K562 (cell line): ENCODE measurements around the gene SIRT2. TPM values are rescaled to one million over a fixed set of nuclear protein-coding genes. Genes with fewer than 3 reads are reported as not detected.
A peak's percentile ranks its signal among the peaks of the same experiment; 100 is the strongest.

ENCODE experiments used
- CEBPB ChIP-seq: fragments of 450-650 bp; IDR thresholded peaks from 2 replicates; pipeline ENCODE4 v1.6.1; 2016; ENCODE audit warnings: missing genetic modification characterization, missing compliant biosample characterization
- CHCHD3 ChIP-seq: fragments of 250-450 bp; sonication (Bioruptor Pico); IDR thresholded peaks from 2 replicates; pipeline ENCODE4 v2.1.2; 2022; ENCODE audit warnings: mild to moderate bottlenecking
- FOXK2 ChIP-seq, 2 experiments: fragments of 450-650 bp; IDR thresholded peaks in 1 of 2; conservative IDR thresholded peaks in 1 of 2; 2 replicates each; pipeline ENCODE4 v1.6.1; 2016; ENCODE audit warnings: low read depth in 2 of 2, mild to moderate bottlenecking in 1 of 2
- HDAC3 ChIP-seq: fragments of 450-650 bp; IDR thresholded peaks from 2 replicates; pipeline ENCODE4 v1.6.1; 2018; ENCODE audit warnings: borderline replicate concordance, mild to moderate bottlenecking, moderate library complexity; ENCODE audit not compliant: partially characterized antibody
- JUN ChIP-seq, 2 experiments: sonication (generic) in 1 of 2; formaldehyde crosslinking in 1 of 2; IDR thresholded peaks; 2 replicates each; pipeline versions ENCODE4 v1.6.1 to v1.8.0; 2012 to 2022; ENCODE audit warnings: borderline replicate concordance in 2 of 2, mild to moderate bottlenecking in 2 of 2, improper control_type of control experiment in 1 of 2, low read depth in 1 of 2, low read length in 1 of 2, missing genetic modification reagents in 1 of 2
- NEUROD1 ChIP-seq: fragments of 150-350 bp; IDR thresholded peaks from 2 replicates; pipeline ENCODE4 v1.6.1; 2014; ENCODE audit warnings: borderline replicate concordance, low read length, low read depth; ENCODE audit not compliant: partially characterized antibody
- PTBP1 ChIP-seq: fragments of 200-400 bp; formaldehyde crosslinking; IDR thresholded peaks from 2 replicates; pipeline ENCODE4 v1.6.1; 2017; ENCODE audit warnings: low read depth, low read length
- SMARCA4 ChIP-seq: fragments of 450-650 bp; IDR thresholded peaks from 2 replicates; pipeline ENCODE4 v1.6.1; 2016
- ZC3H8 ChIP-seq: fragments of 450-650 bp; IDR thresholded peaks from 2 replicates; pipeline ENCODE4 v1.6.1; 2017
- polyA plus RNA-seq, 8 experiments: library from polyadenylated mRNA; depleted of rRNA in 4 of 8; stranded (reverse) in 5 of 8; unstranded in 3 of 8; fragments of >200 nt; fragmentation: Nextera tagmentation in 2 of 8; fragmentation: Illumina TruSeq in 1 of 8; extraction: Ambion mirVana in 2 of 8; extraction: Trizol in 1 of 8; gene quantifications; 2 replicates each; pipeline versions ENCODE4 v1.2.1 to v1.2.3, GENCODE V29; 2011 to 2014; ENCODE audit warnings: inconsistent platforms in 1 of 8, missing spikeins in 1 of 8
- total RNA-seq, 7 experiments: library from RNA; depleted of rRNA in 6 of 7; stranded (reverse); fragments of >200 nt in 6 of 7; fragmentation: Illumina TruSeq in 2 of 7; extraction: Trizol in 2 of 7; gene quantifications; 2 replicates each; pipeline versions ENCODE4 v1.2.1 to v1.2.3, GENCODE V29; 2011 to 2021; ENCODE audit warnings: low replicate concordance in 1 of 7
- TF ChIP-seq, protein P1 (sequence below): fragments of 450-650 bp; IDR thresholded peaks from 2 replicates; pipeline ENCODE4 v1.6.1; 2018; ENCODE audit not compliant: partially characterized antibody
- TF ChIP-seq, protein P2 (sequence below), 2 experiments: fragments of 450-650 bp in 1 of 2; IDR thresholded peaks; 2 replicates each; pipeline ENCODE4 v1.6.1; 2011 to 2017; ENCODE audit warnings: low read depth in 2 of 2, antibody characterized with exemption in 1 of 2, borderline replicate concordance in 1 of 2, low read length in 1 of 2, mild to moderate bottlenecking in 1 of 2, mixed read lengths in 1 of 2; ENCODE audit not compliant: control insufficient read depth in 1 of 2
- TF ChIP-seq, protein P3 (sequence below): IDR thresholded peaks from 3 replicates; pipeline ENCODE4 v1.6.1; 2011; ENCODE audit warnings: borderline replicate concordance, mild to moderate bottlenecking, moderate library complexity; ENCODE audit not compliant: insufficient read length; ENCODE audit errors: extremely low read depth
- TF ChIP-seq, protein P4 (sequence below), 2 experiments: fragments of 450-650 bp in 1 of 2; sonication (generic) in 1 of 2; formaldehyde crosslinking in 1 of 2; IDR thresholded peaks in 1 of 2; conservative IDR thresholded peaks in 1 of 2; 2 replicates each; pipeline versions ENCODE4 v1.6.1 to v1.8.1; 2016 to 2023; ENCODE audit warnings: mild to moderate bottlenecking in 2 of 2, moderate library complexity in 2 of 2, inconsistent platforms in 1 of 2, missing genetic modification reagents in 1 of 2

The SIRT2 gene
- total and polyA plus RNA-seq, 9 of the 15 experiments (the other 6 are each of a cell fraction or from before 2014, with no cell fraction given) = 2.3 to 35.2 (median 22.9) TPM

- TF ChIP-seq CHCHD3 (CRISPR knock-in tag) (no peak), CEBPB (tag) (peak; percentile 74), PTBP1 (no peak), NEUROD1 (no peak), SMARCA4 (peak; percentile 74), HDAC3 (no peak), FOXK2 (conservative IDR thresholded peaks at IDR 0.05 in 1 of 2, IDR thresholded peaks at IDR 0.05 in 1 of 2; ENCODE audit: low read depth in 2 of 2) (peak; percentile 52 to 56; a peak in 3 of 4 replicates), JUN (IDR thresholded peaks at IDR 0.05; ENCODE audit: borderline replicate concordance, low read depth, low read length) (no peak), JUN (CRISPR knock-in tag; IDR thresholded peaks at IDR 0.05; ENCODE audit: borderline replicate concordance) (no peak), ZC3H8 (no peak)
- TF ChIP-seq, protein P1, sequence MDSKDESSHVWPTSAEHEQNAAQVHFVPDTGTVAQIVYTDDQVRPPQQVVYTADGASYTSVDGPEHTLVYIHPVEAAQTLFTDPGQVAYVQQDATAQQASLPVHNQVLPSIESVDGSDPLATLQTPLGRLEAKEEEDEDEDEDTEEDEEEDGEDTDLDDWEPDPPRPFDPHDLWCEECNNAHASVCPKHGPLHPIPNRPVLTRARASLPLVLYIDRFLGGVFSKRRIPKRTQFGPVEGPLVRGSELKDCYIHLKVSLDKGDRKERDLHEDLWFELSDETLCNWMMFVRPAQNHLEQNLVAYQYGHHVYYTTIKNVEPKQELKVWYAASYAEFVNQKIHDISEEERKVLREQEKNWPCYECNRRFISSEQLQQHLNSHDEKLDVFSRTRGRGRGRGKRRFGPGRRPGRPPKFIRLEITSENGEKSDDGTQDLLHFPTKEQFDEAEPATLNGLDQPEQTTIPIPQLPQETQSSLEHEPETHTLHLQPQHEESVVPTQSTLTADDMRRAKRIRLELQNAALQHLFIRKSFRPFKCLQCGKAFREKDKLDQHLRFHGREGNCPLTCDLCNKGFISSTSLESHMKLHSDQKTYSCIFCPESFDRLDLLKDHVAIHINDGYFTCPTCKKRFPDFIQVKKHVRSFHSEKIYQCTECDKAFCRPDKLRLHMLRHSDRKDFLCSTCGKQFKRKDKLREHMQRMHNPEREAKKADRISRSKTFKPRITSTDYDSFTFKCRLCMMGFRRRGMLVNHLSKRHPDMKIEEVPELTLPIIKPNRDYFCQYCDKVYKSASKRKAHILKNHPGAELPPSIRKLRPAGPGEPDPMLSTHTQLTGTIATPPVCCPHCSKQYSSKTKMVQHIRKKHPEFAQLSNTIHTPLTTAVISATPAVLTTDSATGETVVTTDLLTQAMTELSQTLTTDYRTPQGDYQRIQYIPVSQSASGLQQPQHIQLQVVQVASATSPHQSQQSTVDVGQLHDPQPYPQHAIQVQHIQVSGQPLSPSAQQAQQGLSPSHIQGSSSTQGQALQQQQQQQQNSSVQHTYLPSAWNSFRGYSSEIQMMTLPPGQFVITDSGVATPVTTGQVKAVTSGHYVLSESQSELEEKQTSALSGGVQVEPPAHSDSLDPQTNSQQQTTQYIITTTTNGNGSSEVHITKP = no peak
- TF ChIP-seq, protein P2, sequence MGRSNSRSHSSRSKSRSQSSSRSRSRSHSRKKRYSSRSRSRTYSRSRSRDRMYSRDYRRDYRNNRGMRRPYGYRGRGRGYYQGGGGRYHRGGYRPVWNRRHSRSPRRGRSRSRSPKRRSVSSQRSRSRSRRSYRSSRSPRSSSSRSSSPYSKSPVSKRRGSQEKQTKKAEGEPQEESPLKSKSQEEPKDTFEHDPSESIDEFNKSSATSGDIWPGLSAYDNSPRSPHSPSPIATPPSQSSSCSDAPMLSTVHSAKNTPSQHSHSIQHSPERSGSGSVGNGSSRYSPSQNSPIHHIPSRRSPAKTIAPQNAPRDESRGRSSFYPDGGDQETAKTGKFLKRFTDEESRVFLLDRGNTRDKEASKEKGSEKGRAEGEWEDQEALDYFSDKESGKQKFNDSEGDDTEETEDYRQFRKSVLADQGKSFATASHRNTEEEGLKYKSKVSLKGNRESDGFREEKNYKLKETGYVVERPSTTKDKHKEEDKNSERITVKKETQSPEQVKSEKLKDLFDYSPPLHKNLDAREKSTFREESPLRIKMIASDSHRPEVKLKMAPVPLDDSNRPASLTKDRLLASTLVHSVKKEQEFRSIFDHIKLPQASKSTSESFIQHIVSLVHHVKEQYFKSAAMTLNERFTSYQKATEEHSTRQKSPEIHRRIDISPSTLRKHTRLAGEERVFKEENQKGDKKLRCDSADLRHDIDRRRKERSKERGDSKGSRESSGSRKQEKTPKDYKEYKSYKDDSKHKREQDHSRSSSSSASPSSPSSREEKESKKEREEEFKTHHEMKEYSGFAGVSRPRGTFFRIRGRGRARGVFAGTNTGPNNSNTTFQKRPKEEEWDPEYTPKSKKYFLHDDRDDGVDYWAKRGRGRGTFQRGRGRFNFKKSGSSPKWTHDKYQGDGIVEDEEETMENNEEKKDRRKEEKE (IDR thresholded peaks at IDR 0.05; ENCODE audit: borderline replicate concordance in 1 of 2, control insufficient read depth in 1 of 2, low read depth in 2 of 2, low read length in 1 of 2) = no peak
- TF ChIP-seq, protein P3, sequence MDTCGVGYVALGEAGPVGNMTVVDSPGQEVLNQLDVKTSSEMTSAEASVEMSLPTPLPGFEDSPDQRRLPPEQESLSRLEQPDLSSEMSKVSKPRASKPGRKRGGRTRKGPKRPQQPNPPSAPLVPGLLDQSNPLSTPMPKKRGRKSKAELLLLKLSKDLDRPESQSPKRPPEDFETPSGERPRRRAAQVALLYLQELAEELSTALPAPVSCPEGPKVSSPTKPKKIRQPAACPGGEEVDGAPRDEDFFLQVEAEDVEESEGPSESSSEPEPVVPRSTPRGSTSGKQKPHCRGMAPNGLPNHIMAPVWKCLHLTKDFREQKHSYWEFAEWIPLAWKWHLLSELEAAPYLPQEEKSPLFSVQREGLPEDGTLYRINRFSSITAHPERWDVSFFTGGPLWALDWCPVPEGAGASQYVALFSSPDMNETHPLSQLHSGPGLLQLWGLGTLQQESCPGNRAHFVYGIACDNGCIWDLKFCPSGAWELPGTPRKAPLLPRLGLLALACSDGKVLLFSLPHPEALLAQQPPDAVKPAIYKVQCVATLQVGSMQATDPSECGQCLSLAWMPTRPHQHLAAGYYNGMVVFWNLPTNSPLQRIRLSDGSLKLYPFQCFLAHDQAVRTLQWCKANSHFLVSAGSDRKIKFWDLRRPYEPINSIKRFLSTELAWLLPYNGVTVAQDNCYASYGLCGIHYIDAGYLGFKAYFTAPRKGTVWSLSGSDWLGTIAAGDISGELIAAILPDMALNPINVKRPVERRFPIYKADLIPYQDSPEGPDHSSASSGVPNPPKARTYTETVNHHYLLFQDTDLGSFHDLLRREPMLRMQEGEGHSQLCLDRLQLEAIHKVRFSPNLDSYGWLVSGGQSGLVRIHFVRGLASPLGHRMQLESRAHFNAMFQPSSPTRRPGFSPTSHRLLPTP = no peak
- TF ChIP-seq, protein P4, sequence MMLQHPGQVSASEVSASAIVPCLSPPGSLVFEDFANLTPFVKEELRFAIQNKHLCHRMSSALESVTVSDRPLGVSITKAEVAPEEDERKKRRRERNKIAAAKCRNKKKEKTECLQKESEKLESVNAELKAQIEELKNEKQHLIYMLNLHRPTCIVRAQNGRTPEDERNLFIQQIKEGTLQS (IDR thresholded peaks at IDR 0.05) = peak; percentile 64
- TF ChIP-seq, protein P4 (CRISPR knock-in tag; conservative IDR thresholded peaks at IDR 0.05) = no peak
Measured at GRCh38 chr19:38900743-38901190, 1.3 kb upstream of the SIRT2 start (continued).
